Stimulated activated CD8-positive, alpha-beta memory T cell treated with anti-CD3 and anti-CD28 coated beads, Interleukin-2, amount 100 ng/mL, for 48 hours (primary cell): Measurements from ENCODE around the gene IGF2R.
"Not testable (repeated sequence)": the region's sequence is repeated elsewhere in the genome, so short reads cannot be mapped to it uniquely, and the experiment has no call there.

ENCODE experiments used
- DNase-seq, 2 donors: peaks; one replicate each; pipeline ENCODE4 v3.0.0-alpha.2; 2020; ENCODE audit warnings: low read depth in 2 of 2

The IGF2R gene

DNA sequence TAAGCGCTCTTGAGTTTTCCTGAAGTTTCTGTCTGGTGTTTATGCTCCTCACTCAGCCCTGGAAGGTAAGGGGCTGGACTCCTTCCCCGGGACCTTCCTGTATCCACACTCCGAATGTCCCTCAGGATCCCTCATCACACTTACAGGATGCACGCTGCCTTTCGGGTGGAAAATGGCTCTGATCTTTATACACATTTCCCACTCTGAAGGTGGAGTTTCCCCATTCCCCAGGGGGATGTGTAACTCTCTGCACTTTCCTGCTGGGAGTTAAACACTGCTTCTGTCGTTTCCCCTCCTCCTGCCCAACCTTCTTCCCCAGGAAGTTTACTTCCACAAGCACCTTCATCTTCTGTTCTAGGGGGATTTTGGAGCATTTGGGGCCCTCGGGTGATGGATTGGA is 17.1 kb upstream of the IGF2R start:
- DNase-seq: no peak

DNA sequence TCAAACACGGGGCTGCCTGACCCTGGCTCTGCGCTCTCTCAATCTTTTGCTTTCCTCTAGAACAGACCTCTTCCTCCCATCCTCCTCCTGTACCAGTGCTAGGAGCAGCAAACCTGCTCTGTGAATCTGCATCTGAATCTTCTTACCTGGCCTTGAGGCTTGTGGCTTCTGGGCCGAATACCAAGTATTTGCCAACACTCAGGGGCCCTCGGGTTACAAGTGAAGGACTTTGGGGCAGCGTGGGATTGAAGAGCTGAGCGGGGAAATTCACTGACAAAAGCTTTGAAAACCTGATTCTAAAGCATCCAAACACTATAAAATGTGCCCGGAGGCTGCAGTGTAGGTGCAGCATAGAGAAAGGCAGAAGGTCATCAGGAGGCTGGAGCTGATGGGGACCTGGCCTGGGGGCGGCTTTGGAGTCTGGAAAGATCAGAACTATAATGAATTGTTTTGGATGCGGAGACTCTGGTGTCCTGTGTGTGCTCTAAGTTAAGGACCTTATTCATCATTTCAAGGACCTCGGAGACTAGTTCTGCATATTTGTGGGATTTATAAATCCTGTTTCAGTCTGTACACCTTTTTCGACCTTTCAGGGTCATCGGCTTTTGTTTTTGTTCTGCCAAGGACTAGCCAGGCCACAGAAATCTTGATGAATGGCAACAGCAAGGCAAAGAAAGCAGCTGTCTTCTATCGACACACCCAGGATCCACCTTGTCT is 16.4 kb upstream of the IGF2R start:
- DNase-seq: no peak

DNA sequence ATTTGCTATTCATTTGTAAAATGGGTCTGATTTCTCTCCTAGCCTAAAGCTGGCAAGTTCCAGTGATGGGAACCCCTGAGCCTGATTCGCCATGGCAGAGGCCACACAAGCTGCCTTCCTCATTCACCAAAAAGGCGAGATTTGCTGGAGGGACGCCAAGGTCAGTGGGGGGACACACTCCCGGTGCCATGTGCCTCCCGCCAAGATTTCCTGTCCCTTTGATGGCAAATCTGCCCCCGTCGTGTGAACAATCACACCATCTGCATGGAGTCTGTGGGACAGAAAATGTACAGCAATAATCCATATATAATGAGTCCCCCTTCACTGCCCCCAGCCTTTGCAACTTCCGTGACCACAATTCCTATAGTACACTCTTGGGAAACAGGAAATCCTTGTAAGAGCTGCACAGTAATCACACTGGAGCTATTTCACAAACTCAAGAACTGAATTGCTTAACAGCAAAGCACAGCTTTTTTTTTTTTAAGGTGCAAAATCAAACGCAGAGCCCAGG is 15.7 kb upstream of the IGF2R start:
- DNase-seq: no peak

DNA sequence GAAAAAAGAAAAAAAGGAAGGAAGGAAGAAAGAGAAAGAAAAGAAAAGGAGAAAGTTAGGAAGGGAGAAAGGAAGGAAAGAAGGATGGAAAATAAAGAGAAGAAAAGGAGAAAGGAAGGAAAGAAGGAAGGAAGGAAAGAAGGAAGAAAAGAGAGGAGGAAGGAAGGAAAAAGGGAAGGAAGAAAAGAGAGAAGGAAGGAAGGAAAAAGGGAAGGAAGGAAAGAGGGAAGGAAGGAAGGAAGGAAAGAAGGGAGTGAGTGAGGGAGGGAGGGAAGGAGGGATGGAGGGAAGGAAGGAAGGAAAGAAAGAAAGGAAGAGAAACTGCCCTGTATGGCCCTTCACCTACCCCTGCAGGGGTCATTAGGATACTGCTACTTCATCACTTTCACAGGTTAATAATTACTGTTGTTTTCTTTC is 12.9 kb upstream of the IGF2R start:
- no peak for DNase-seq

DNA sequence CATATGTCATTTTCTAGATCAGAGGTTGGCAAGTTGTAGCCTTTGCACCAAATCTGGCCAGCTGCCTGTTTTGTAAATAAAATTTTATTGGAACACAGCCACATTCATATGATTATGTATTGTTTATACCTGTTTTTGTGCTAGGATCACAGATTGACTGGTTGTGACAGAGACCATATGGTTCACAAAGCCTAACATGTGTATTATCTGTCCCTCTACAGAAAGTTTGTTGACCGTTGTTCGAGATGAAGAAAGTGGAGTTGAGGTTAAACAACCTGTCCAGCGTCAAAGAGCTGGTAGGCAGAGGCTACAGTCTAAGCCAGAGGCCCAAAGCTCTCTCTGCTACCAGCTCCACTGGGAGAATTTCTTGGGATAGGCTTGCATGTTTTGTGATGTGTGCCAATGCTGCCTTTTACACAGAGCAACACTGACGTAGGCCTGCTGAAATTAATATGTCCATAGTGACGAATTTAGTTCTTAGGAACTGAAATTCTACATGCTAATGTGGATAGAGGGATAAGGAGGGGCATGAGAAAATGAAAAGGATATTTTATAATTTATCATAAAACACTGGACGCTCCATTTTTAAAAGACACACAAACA is 11.7 kb upstream of the IGF2R start:
- no peak for DNase-seq

DNA sequence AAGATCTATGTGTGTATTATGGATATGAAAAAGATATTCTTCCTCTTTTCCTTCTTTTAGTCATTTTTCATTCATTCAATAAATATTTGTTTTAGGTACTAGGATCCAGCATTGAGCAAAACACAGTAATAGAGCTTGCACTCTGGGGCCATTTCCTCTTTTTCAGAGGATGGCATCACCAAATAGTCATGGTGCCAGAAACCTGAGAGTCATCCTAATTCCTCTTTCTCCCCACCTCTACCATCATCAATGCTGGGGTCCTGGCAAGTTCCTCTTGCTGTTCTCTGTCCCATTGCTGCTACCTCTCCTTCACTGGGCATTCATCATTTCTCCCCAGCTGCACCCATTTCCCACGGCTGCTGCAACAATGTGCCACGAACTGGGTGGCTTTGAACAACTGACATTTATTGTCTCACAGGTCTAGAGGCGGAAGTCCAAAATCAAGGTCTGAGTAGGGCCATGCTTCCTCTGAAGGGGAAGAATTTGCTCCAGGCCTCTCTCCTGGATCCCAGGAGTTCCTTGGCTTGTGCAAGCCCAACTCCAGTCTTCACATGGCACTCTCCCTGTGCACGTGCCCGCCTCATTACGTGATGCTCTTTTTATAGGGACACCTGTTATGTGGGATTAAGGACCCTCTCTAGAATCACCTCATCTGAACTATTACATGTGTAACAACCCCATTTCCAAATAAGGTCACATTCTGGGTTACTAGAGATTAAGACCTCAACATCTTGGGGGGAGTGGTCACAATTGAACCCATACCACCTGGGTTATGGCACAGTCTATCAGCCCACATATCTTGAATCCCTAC is 9.5 kb upstream of the IGF2R start:
- DNase-seq: no peak

DNA sequence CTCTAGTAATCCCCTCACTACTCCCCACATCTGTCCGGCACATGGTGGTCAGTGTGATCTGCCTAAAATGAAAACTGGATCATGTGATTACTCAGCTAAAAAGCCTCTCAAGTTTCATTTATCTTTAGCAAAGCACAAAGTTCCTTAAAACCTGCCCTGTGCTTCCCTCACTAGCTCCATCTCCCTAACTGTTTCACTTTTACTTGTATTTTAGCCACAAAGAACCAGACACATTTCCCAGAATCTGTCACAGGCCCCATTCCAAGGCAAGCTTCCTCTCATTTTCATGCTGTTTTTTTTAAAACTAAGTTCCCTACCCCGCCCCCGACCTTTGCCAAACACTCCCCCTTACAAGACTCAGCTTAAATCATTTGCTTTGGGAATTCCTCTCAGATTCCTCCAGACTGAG is 8.9 kb upstream of the IGF2R start:
- DNase-seq: no peak

DNA sequence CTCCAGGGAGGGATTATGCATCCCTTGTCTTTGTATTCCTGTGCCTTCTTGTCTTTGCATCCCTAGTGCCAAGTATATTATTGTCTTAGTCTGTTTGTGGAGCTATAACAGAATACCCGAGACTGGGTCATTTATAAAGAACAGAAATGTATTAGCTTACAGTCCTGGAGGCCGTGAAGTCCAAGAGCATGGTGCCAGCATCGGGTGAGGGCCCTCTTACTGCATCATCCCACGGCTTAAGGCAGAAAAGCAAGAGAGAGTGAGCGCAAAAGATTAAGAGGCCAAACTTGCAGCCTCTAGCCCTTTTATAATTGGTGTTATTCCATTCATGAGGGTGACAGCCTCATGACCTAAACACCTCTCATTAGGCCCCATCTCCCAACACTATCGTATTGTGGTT is 8.4 kb upstream of the IGF2R start:
- DNase-seq: no peak

DNA sequence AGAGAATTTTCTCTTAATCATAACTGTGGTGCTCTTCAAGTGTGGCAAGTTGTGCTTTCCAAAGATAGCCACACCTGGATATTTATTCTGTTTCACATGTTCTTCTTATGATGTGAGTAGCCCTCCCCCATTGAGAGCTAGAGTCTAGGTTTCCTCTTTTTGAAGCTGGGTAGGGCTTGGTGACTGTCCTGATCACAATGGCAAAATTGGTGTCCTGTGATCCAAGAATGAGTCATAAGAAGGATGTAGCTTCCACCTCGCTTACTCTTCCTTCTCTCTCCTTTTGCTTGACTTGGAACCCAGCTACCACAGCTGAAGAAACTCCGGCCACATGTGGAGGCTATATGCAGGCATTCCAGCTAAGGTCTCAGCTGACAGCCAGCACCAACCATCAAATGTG is 7.4 kb upstream of the IGF2R start:
- no peak for DNase-seq

DNA sequence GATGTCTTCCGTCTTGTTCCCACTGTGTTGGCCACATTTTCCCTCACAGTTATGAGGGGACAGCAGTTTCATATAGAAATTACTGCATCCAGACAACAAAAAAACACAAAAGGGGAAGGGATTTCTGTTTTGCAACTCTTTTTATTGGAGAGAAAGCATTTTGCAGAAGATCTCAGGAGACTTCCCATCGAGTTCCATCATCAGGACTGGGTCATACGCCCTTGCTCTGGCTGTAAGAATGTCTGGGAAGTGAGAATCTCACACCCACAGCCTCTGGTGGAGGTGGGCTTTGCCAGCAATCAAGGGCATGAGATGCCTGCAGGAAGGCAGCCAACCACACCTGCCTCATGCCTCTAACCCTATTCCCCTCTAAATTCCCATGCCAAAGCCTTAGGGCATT is 5.8 kb upstream of the IGF2R start:
- no peak for DNase-seq

DNA sequence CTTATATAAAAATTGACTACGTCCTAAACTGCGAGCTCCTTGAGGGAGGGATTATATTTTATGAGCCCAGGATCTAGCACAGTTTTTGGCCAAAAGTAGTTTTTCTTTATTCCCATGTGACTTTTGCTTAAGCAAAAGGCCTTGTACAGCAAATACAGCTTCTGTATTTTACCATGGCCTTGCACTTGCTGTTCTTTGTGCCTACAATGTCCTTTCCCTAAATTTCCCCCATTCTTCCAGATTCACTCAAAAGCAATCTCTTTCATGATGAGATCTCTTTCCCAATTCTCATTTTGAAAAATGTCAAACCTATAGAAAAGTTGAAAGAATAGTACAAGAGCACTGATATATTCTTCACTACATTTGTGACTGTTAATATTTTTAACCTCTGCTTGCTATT is 4.8 kb upstream of the IGF2R start:
- DNase-seq: no peak

DNA sequence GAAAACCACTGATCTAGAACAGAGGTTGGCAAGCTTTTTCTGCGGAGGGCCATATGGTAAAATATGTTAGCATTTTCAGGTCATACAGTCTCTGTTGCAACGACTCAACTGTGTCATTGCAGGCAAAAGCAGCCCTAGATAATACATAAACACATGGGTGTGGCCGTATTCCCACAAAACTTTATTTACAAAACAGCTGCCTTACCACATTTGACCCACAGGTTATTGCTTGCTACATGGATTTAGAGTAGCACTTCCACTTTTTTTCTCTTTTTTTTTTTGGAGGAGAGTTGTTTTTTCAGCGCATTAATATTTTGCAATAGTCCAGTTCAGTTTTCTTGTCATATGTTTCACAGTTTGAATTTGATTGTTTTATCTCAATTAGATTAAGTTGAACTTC is 2.5 kb upstream of the IGF2R start:
- DNase-seq: no peak

DNA sequence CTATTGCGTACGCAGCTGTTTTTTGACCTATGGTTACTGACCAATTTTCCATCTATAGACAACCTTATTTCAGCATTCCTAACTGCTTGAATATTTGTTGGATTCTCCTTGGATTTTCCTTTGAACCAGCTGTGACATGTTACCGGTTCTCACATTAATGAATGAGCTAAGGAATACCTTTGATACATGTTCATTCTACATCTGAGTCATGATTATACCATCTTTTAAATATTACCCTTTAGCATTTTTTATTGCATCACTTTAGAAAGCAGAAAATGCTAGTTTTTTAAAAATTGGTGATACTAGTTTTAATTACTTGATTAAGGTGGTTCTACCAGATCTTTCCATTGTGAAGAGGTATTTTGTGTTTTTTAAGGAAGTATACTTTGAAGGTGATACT is 1.9 kb upstream of the IGF2R start:
- no peak for DNase-seq

DNA sequence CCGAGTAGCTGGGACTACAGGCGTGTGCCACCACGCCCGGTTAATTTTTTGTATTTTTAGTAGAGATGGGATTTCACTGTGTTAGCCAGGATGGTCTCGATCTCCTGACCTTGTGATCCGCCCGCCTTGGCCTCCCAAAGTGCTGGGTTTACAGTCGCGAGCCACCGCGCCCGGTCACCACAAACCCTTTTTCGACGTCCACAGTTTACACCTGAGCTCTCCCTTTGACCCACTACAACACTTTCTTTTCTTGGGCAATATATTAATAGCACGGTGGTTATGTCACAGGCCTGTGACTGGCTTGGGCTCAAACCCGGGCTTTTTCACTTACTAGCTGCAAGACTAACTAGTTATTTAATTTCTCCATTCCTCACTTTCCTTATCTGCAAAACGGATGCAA is 1.3 kb upstream of the IGF2R start:
- DNase-seq: not testable (repeated sequence)

DNA sequence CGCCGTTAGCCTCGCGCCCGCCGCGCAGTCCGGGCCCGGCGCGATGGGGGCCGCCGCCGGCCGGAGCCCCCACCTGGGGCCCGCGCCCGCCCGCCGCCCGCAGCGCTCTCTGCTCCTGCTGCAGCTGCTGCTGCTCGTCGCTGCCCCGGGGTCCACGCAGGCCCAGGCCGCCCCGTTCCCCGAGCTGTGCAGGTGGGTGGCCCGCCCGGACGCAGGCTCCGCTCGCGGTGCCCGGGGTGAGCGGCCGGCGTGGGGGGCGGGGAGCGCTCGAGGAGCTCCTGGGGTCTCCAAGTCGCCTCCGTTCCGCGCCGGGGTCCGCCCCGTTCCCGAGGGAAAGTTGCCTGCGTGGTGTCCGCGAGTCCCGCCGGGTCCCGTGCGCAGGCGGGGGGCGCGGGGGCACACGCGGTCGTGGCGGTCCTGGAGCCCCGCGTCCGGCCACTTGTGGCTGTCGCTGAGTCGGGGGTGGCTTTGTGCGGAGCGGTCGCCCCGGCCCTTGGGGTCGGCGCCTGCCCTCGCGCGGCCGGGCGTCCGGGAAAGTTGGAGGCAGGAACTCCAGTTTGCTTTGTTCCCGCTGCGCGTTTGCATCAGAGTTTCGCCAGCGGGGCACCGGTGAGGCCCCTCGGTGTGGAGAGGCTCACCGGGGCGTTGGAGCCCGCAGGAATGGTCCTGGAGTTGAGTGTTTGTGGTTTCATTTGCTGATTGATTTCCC is 476 bp downstream of the IGF2R start:
- no peak for DNase-seq

DNA sequence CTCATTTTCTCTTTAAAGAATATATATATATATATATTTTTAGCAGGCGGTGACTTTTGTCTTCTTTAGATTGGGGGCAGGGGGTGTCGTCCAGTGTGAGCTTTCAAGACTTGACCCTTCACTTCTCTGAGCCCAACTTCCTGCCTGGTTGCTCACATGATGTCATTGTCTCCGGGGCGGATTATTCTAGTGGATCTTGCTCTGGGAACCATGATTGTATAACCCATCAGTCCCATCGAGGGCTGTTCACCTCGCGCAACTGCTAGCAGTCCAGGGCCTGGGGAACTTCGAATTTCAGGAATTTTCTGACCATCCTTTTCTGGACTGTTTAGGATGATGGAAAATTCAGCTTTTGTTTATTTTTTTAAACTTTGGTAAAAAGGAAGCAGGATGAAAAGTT is 1.0 kb downstream of the IGF2R start:
- DNase-seq: no peak

DNA sequence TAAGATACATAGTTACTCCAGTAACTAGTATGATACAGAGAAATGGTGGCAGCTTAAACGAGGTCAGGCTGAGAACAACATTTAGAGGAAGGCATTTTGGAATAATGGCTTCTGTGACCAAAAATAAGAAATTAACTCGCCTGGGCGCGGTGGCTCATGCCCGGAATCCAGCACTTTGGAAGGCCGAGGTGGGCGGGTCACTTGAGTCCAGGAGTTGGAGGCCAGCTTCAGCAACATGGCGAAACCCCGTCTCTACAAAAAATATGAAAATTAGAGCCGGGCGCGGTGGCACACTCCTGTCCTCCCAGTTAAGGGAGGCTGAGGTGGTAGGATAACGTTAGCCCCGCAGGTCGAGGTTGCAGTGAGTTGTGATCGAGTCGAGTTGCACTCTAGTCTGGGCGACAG is 1.8 kb downstream of the IGF2R start:
- no peak for DNase-seq

DNA sequence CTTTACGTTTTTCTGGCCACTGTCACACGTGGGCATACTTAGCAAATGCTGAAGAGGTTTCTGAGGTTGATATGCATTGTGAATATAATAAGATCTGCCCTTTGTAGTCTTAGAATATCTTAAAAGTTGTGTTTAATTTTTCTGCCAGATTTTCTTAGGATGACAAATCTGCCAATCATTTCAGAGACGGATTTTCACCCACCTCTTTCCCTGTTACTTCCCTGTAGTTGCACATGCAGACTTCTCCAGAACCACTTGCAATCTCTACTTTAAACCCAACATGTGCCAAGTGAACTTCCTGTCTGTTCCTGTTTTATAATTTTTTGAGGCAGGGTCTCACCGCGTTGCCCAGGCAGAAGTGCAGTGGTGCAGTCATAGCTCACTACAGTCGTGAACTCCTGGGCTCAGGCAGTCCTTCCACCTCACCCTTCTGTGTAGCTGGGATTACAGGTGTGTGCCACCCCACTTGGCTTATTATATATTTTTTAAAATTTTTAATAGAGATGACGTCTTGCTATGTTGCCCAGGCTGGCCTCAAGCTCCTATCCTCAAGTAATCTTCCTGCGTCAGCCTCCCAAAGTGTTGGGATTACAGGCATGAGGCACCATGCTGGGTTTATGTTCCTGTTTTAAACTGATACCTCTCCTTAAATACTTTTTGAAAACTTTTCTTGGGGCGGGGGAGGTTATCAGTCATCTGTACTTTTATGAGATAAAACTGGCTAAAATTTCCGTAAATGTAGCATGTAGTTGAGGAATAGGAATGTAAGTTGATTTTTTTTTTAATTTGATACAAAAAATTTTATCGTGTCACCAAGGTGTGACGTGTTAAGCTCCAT is 2.7 kb downstream of the IGF2R start:
- DNase-seq: no peak

DNA sequence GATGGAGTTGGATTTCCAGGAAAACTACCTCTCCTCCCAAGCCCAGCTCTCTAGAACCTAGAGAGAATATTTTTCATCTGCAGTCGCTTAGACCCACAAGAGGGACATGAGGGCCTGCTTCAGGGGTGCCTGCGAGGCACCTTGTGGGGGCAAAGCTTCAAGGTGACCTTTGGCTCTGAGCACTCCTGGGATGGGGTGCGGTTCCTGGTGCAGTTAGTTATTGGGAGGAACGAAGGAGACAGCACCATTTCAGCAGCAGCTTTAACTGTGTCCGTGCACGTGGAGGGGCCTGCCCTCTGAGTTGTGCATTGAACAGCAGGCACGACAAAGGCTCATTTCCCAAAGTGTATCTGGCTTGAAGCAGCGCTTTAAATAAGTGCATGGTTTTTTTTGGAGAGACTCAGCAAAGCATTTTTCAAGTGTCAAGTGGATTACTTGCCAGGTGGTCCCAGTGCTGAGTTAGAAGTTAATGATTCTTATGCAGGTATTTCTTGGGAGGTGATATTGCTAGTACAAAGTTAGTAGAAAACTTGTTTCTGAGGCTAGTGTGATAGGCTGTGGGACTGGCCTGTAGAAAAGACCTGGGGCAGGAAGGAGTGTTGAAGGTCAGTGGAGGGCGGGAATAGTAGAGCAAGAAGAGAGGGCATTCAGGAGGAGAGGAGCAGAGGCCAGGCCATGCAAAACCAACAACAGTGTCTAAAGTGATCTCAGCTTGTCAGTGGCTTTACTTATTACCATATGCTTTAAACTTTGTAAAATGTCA is 3.8 kb downstream of the IGF2R start:
- DNase-seq: no peak

DNA sequence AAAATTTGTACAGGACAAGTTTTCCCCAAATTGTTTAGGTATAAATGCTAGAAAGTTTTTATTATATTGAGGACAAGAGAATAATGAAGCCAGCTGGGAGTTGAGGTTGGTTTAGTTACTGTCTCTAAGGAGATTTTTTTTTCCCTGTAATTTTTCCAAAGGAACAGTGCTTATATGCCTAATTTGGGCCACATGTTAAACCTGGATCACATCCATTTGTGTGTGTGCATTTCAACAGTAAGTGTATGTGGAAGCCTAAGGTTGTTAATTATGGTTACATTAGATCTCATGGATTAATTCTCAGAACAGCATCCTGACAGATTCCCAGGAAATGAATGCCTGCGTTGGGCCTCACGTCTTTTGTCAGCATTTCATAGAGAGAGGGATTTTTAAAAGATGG is 4.5 kb downstream of the IGF2R start:
- no peak for DNase-seq

DNA sequence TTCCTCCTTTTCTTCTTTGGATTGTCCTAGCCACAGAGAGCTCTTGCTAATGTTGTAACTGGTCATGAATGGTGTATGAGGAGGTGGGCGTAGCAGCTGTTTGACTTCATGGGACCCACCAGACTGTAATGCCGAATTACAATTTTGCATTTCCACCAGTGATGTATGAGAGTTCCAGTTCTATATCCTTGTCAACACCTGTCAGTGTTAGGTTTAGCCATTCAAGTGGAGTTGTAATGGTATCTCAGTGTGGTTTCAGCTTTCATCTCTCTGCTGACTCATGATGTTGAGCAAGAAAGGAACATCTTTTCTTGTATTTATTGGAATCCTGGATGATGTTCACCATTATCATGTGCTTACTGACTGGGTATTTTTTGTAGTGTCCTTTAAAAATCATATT is 5.1 kb downstream of the IGF2R start:
- no peak for DNase-seq
